WTC11 (cell line): ENCODE measurements around the gene OTUB2. TPM values are rescaled to one million over a fixed set of nuclear protein-coding genes. Genes with fewer than 3 reads are reported as not detected.

Experiments
- ATAC-seq: fragments of 200-7000 bp; cut with Tn5 transposase; 2 replicates; pipeline ENCODE4 v1.10.0; 2021; ENCODE audit warnings: mild to moderate bottlenecking, moderate library complexity
- CTCF ChIA-PET: fragments of 300-600 bp; sonication (Branson Sonifier 250); formaldehyde crosslinking; loops from one replicate; lab custom pipeline; 2021; ENCODE audit warnings: antibody characterized with exemption; lab: Charles Lee
- POLR2A ChIA-PET: fragments of 350-600 bp; sonication (Branson Sonifier 250); formaldehyde crosslinking; loops from one replicate; lab custom pipeline; 2021; ENCODE audit warnings: antibody characterized with exemption; lab: Charles Lee
- DNase-seq: peaks from one replicate; pipeline ENCODE4 v3.0.0; 2021; ENCODE audit warnings: low spot score
- H3K27ac Mint-ChIP-seq: 2 replicates; pipeline ENCODE4 v1.8.0; 2021; ENCODE audit warnings: mixed read lengths
- H3K27me3 Mint-ChIP-seq: 2 replicates; pipeline ENCODE4 v1.8.0; 2021; ENCODE audit warnings: low read depth, mild to moderate bottlenecking, moderate library complexity, mixed read lengths
- H3K36me3 Mint-ChIP-seq: 2 replicates; pipeline ENCODE4 v1.8.0; 2021; ENCODE audit warnings: mixed read lengths
- H3K4me1 Mint-ChIP-seq: 2 replicates; pipeline ENCODE4 v1.8.0; 2022; ENCODE audit warnings: mixed read lengths
- H3K4me3 Mint-ChIP-seq: 2 replicates; pipeline ENCODE4 v1.8.0; 2021; ENCODE audit warnings: mild to moderate bottlenecking, moderate library complexity, mixed read lengths
- H3K9me3 Mint-ChIP-seq: 2 replicates; pipeline ENCODE4 v1.8.0; 2021; ENCODE audit warnings: mixed read lengths
- ATF3 ChIP-seq: sonication (generic); formaldehyde crosslinking; conservative IDR thresholded peaks from 2 replicates; pipeline ENCODE4 v1.8.1; 2022; ENCODE audit warnings: mild to moderate bottlenecking, missing genetic modification reagents
- ETV6 ChIP-seq: sonication (generic); formaldehyde crosslinking; IDR thresholded peaks from 2 replicates; pipeline ENCODE4 v1.8.1; 2022; ENCODE audit warnings: mild to moderate bottlenecking, missing genetic modification reagents
- GRHL2 ChIP-seq: fragments of 250-450 bp; sonication (Bioruptor Pico); IDR thresholded peaks from 2 replicates; pipeline ENCODE4 v1.8.0; 2022; ENCODE audit warnings: mild to moderate bottlenecking, moderate library complexity; ENCODE audit not compliant: insufficient replicate concordance, severe bottlenecking
- HMGA2 ChIP-seq: fragments of 250-450 bp; sonication (Bioruptor Pico); IDR thresholded peaks from 2 replicates; pipeline ENCODE4 v1.4.0; 2021; ENCODE audit warnings: mild to moderate bottlenecking, moderate library complexity
- JUN ChIP-seq: sonication (generic); formaldehyde crosslinking; IDR thresholded peaks from 2 replicates; pipeline ENCODE4 v1.8.0; 2023; ENCODE audit warnings: mild to moderate bottlenecking, missing genetic modification reagents
- KAT7 ChIP-seq: sonication (generic); formaldehyde crosslinking; IDR thresholded peaks from 2 replicates; pipeline ENCODE4 v1.8.1; 2023; ENCODE audit warnings: missing genetic modification reagents, mild to moderate bottlenecking, borderline replicate concordance
- OVOL2 ChIP-seq: fragments of 250-450 bp; sonication (Bioruptor Pico); IDR thresholded peaks from 2 replicates; pipeline ENCODE4 v1.9.0; 2021; ENCODE audit warnings: mild to moderate bottlenecking, borderline replicate concordance
- TP53 ChIP-seq: sonication (generic); formaldehyde crosslinking; IDR thresholded peaks from 2 replicates; pipeline ENCODE4 v1.8.1; 2023; ENCODE audit warnings: mild to moderate bottlenecking, missing genetic modification reagents
- USF2 ChIP-seq: sonication (generic); formaldehyde crosslinking; IDR thresholded peaks from 2 replicates; pipeline ENCODE4 v1.8.1; 2023; ENCODE audit warnings: mild to moderate bottlenecking, missing genetic modification reagents, moderate library complexity
- ZNF232 ChIP-seq: sonication (generic); formaldehyde crosslinking; IDR thresholded peaks from 2 replicates; pipeline ENCODE4 v1.8.0; 2022; ENCODE audit warnings: mild to moderate bottlenecking, missing genetic modification reagents
- ZNF416 ChIP-seq: fragments of 250-450 bp; sonication (Bioruptor Pico); IDR thresholded peaks from 2 replicates; pipeline ENCODE4 v1.9.0; 2021; ENCODE audit warnings: mild to moderate bottlenecking, inconsistent platforms
- ZNF423 ChIP-seq: fragments of 250-450 bp; sonication (Bioruptor Pico); IDR thresholded peaks from 2 replicates; pipeline ENCODE4 v2.1.2; 2022; ENCODE audit warnings: mild to moderate bottlenecking, moderate library complexity
- ZNF532 ChIP-seq: fragments of 250-450 bp; sonication (Bioruptor Pico); IDR thresholded peaks from 2 replicates; pipeline ENCODE4 v1.9.0; 2021; ENCODE audit warnings: mild to moderate bottlenecking, borderline replicate concordance
- total RNA-seq: library from RNA; stranded (reverse); gene quantifications from 3 replicates; pipeline ENCODE4 v1.2.3, GENCODE V29; 2021
- TF ChIP-seq, protein P1 (sequence below): sonication (generic); formaldehyde crosslinking; IDR thresholded peaks from 2 replicates; pipeline ENCODE4 v1.8.0; 2022; ENCODE audit warnings: mild to moderate bottlenecking, missing genetic modification reagents
- TF ChIP-seq, protein P2 (sequence below): sonication (generic); formaldehyde crosslinking; IDR thresholded peaks from 2 replicates; pipeline ENCODE4 v1.8.0; 2022; ENCODE audit warnings: mild to moderate bottlenecking, missing genetic modification reagents
- TF ChIP-seq, protein P3 (sequence below): sonication (generic); formaldehyde crosslinking; IDR thresholded peaks from 2 replicates; pipeline ENCODE4 v1.8.0; 2022; ENCODE audit warnings: mild to moderate bottlenecking, missing genetic modification reagents

Gene OTUB2
- total RNA-seq, 1 experiment from 2014 or later = 3.5 TPM

GRCh38 chr14:93976477-93977057 lies 49.6 kb upstream of the OTUB2 start, which contains the start of gene ASB2:
ASB2 (minus strand) TSS chr14:93976570; CDS start chr14:93964539, 12,031 bp downstream.
- H3K9me3 Mint-ChIP-seq = no peaks in the 10 kb centered on the region
- no peak within 1 kb of the TSS for H3K4me3 Mint-ChIP-seq
- H3K36me3 Mint-ChIP-seq = no peaks in the 10 kb centered on the region
- peaks cover 8% of the 10 kb centered on the region for H3K4me1 Mint-ChIP-seq
- DNase-seq (no peak), ATAC-seq (no peak; the same call in 1 of the 2 replicates)
- POLR2A ChIA-PET = no interaction called here
- CTCF ChIA-PET = interaction anchor here (4.8 kb wide), 1 partner anchor 37 kb away, joined by 30 read pairs; no protein-coding TSS in a partner anchor
- no peaks in the 10 kb centered on the region for H3K27me3 Mint-ChIP-seq
- no peak for TF ChIP-seq ZNF532 (CRISPR knock-in tag)
- no peak for TF ChIP-seq ZNF423 (CRISPR knock-in tag)
- TF ChIP-seq ZNF232 = no peak
- peak within 1 kb of the TSS; percentile 4; the same call in 1 of the 2 replicates for H3K27ac Mint-ChIP-seq

DNA sequence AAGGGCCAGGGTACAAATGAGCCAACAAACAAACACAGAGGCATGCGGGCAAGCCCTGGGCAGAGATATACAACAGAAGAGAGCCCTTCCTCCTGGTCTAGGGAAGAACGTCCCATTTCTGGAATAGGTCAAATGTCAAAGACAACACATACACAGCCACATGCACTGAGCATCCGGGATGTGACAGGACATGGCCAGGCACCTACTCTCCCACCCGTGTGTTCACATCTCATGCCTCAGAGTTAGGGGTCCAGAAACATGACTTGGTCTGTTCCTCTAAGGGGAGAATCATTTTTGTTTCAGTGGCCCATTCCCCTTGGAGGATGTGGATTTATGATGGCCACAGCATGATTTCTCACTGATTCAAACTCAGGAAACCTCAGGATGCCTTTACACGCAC lies 49.0 kb upstream of the OTUB2 start:
- Mint-ChIP-seq H3K27me3 (no peaks in the 10 kb centered on the region), H3K4me3 (no peak overlapping the region), H3K27ac (no peak overlapping the region), H3K36me3 (no peaks in the 10 kb centered on the region), H3K9me3 (no peaks in the 10 kb centered on the region), H3K4me1 (peaks cover 8% of the 10 kb centered on the region)
- TF ChIP-seq GRHL2 (CRISPR knock-in tag) (no peak), TP53 (CRISPR knock-in tag) (no peak), ETV6 (CRISPR knock-in tag) (no peak), HMGA2 (no peak), USF2 (CRISPR knock-in tag) (no peak), JUN (no peak)
- TF ChIP-seq, protein P1, sequence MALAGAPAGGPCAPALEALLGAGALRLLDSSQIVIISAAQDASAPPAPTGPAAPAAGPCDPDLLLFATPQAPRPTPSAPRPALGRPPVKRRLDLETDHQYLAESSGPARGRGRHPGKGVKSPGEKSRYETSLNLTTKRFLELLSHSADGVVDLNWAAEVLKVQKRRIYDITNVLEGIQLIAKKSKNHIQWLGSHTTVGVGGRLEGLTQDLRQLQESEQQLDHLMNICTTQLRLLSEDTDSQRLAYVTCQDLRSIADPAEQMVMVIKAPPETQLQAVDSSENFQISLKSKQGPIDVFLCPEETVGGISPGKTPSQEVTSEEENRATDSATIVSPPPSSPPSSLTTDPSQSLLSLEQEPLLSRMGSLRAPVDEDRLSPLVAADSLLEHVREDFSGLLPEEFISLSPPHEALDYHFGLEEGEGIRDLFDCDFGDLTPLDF (CRISPR knock-in tag) = no peak
- ChIA-PET CTCF (interaction anchor here (4.8 kb wide), 1 partner anchor 37 kb away, joined by 30 read pairs; no protein-coding TSS in a partner anchor), POLR2A (no interaction called here)
- DNase-seq (no peak), ATAC-seq (no peak)

DNA sequence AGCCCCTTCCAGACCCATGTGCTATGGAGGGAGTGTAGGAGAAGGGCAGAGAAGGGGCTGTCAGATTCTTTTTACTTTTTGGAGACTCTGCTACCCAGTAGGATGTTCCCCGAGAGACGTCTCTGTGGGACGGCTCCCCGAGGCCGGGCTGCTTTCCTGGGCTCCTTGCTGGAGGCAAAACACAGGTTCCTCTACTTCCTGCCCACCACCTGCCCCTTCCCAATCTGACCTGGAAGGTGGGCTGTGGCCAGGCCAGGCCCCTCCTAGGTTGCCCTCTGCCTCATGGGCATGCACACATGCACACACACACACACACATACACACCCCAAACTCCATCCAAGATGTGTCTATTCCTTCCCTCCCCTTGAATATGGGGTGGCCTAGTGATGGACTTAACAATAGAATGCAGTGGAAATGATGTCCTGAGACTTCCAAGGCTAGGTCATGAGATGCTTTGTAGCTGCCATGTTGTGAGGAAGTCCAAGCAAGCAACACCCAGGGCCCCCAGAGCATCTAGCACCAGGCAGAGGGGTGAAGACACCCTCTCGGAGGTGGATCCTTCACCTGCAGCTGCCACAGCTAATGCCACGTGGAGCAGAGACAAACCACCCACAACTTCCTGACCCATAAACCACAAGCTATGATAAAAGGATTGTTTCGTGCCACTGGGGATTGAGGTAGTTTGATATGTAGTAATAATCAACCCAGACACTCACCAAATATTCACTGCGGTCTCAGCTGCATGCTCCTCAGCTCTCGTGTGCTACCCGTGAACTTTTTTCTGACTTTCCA lies 48.2 kb upstream of the OTUB2 start:
- Mint-ChIP-seq H3K4me3 (no peak overlapping the region), H3K27me3 (no peaks in the 10 kb centered on the region), H3K27ac (no peak overlapping the region), H3K4me1 (peaks cover 8% of the 10 kb centered on the region), H3K9me3 (no peaks in the 10 kb centered on the region), H3K36me3 (no peaks in the 10 kb centered on the region)
- TF ChIP-seq JUN = no peak
- TF ChIP-seq KAT7 (CRISPR knock-in tag) = no peak
- TF ChIP-seq, protein P2, sequence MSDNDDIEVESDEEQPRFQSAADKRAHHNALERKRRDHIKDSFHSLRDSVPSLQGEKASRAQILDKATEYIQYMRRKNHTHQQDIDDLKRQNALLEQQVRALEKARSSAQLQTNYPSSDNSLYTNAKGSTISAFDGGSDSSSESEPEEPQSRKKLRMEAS (CRISPR knock-in tag) = no peak
- TF ChIP-seq ZNF416 (CRISPR knock-in tag) = no peak
- no peak for TF ChIP-seq HMGA2
- TF ChIP-seq ATF3 (CRISPR knock-in tag) = no peak
- TF ChIP-seq, protein P3, sequence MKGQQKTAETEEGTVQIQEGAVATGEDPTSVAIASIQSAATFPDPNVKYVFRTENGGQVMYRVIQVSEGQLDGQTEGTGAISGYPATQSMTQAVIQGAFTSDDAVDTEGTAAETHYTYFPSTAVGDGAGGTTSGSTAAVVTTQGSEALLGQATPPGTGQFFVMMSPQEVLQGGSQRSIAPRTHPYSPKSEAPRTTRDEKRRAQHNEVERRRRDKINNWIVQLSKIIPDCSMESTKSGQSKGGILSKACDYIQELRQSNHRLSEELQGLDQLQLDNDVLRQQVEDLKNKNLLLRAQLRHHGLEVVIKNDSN (CRISPR knock-in tag) = no peak
- TF ChIP-seq OVOL2 (CRISPR knock-in tag) = no peak
- ChIA-PET CTCF (interaction anchor here (0.5 to 4.8 kb wide), 3 partner anchors 10 to 158 kb away, joined by 3 to 30 read pairs (median 3); no protein-coding TSS in a partner anchor), POLR2A (no interaction called here)
- ATAC-seq (no peak), DNase-seq (no peak)
